DOHH2 (cell line): ENCODE data around the gene HOXA10.

ENCODE experiments used
- H3F3A ChIP-seq: fragments of 200-600 bp; sonication (generic), shearing (Covaris generic); 2 replicates; pipeline ENCODE4 v1.6.0; 2016; ENCODE audit warnings: antibody characterized with exemption, mild to moderate bottlenecking; ENCODE audit not compliant: control insufficient read depth, insufficient read depth
- H3K27ac ChIP-seq: fragments of 200-600 bp; sonication (generic); 2 replicates; pipeline ENCODE4 v1.5.1; 2014; ENCODE audit warnings: low read depth, mild to moderate bottlenecking, low read length, moderate library complexity
- H3K27me3 ChIP-seq: fragments of 200-600 bp; sonication (generic); 2 replicates; pipeline ENCODE4 v1.6.1; 2014; ENCODE audit warnings: mild to moderate bottlenecking, low read length, mixed read lengths; ENCODE audit not compliant: control insufficient read depth
- H3K36me3 ChIP-seq: fragments of 200-600 bp; sonication (generic); 2 replicates; pipeline ENCODE4 v1.6.1; 2014; ENCODE audit warnings: mild to moderate bottlenecking, low read length, moderate library complexity, mixed read lengths; ENCODE audit not compliant: control insufficient read depth
- H3K4me1 ChIP-seq: fragments of 200-600 bp; sonication (generic); 2 replicates; pipeline ENCODE4 v1.6.1; 2014; ENCODE audit warnings: mild to moderate bottlenecking, low read length, mixed read lengths; ENCODE audit not compliant: control insufficient read depth
- H3K4me2 ChIP-seq: fragments of 200-600 bp; sonication (generic); 2 replicates; pipeline ENCODE4 v1.6.0; 2014; ENCODE audit warnings: mild to moderate bottlenecking, low read length, moderate library complexity
- H3K4me3 ChIP-seq: fragments of 200-600 bp; sonication (generic); 2 replicates; pipeline ENCODE4 v1.5.1; 2014; ENCODE audit warnings: mild to moderate bottlenecking, low read length, mixed read lengths
- H3K79me2 ChIP-seq: fragments of 200-600 bp; sonication (generic); 2 replicates; pipeline ENCODE4 v1.6.1; 2014; ENCODE audit warnings: mild to moderate bottlenecking, low read length, mixed read lengths; ENCODE audit not compliant: control insufficient read depth
- H3K9me2 ChIP-seq: fragments of 200-600 bp; sonication (generic); replicated peaks from 2 replicates; pipeline ENCODE4 v1.6.1; 2014; ENCODE audit warnings: mild to moderate bottlenecking, low read length, mixed read lengths; ENCODE audit not compliant: control insufficient read depth
- H3K9me3 ChIP-seq: fragments of 200-600 bp; sonication (generic); 2 replicates; pipeline ENCODE4 v1.6.1; 2014; ENCODE audit warnings: antibody characterized with exemption, low read length, mixed read lengths; ENCODE audit not compliant: control insufficient read depth, insufficient read depth
- H4K20me1 ChIP-seq: fragments of 200-600 bp; sonication (generic); 2 replicates; pipeline ENCODE4 v1.6.0; 2014; ENCODE audit warnings: low read depth, mild to moderate bottlenecking, antibody characterized with exemption, low read length, moderate library complexity; ENCODE audit not compliant: control insufficient read depth, insufficient read depth
- CTCF ChIP-seq: fragments of 200-600 bp; sonication (generic); IDR thresholded peaks from one replicate; pipeline ENCODE4 v1.5.1; 2014; ENCODE audit warnings: antibody characterized with exemption, mild to moderate bottlenecking, low read depth, low read length; ENCODE audit not compliant: poor library complexity, severe bottlenecking
- EZH2phosphoT487 ChIP-seq: fragments of 200-600 bp; sonication (generic); IDR thresholded peaks from 2 replicates; pipeline ENCODE4 v1.6.1; 2017; ENCODE audit warnings: borderline replicate concordance, mild to moderate bottlenecking, antibody characterized with exemption, low read length, moderate library complexity, mixed read lengths

HOXA10 gene

GRCh38 chr7:27158436-27159265, 15.5 kb downstream of the HOXA10 start:
- H3K9me2 ChIP-seq, result no peaks in the 10 kb centered on the region
- H3K9me3 ChIP-seq, result no peaks in the 10 kb centered on the region
- H3K4me2 ChIP-seq, result no peak overlapping the region
- H4K20me1 ChIP-seq, result no peaks in the 10 kb centered on the region
- no peaks in the 10 kb centered on the region; the same call in 1 of the 2 replicates for H3F3A ChIP-seq
- H3K79me2 ChIP-seq, result no peaks in the 10 kb centered on the region
- H3K4me3 ChIP-seq, result no peak overlapping the region
- peaks cover 66% of the 10 kb centered on the region for H3K27me3 ChIP-seq
- H3K4me1 ChIP-seq, result peaks cover 24% of the 10 kb centered on the region
- H3K36me3 ChIP-seq, result no peaks in the 10 kb centered on the region
- TF ChIP-seq CTCF, result no peak
- TF ChIP-seq EZH2phosphoT487, result no peak
- H3K27ac ChIP-seq, result no peak overlapping the region

GRCh38 chr7:27157702-27158431, 16.3 kb downstream of the HOXA10 start:
- no peaks in the 10 kb centered on the region; the same call in 1 of the 2 replicates for H3F3A ChIP-seq
- TF ChIP-seq CTCF (no peak), EZH2phosphoT487 (0 out of 2 replicates have a peak, but pooled peaks have one; percentile 30)
- H3K9me2 ChIP-seq, result no peaks in the 10 kb centered on the region
- no peaks in the 10 kb centered on the region for H3K36me3 ChIP-seq
- no peak overlapping the region for H3K4me2 ChIP-seq
- peaks cover 24% of the 10 kb centered on the region for H3K4me1 ChIP-seq
- no peak overlapping the region for H3K4me3 ChIP-seq
- no peak overlapping the region for H3K27ac ChIP-seq
- no peaks in the 10 kb centered on the region for H4K20me1 ChIP-seq
- H3K9me3 ChIP-seq, result no peaks in the 10 kb centered on the region
- no peaks in the 10 kb centered on the region for H3K79me2 ChIP-seq
- peaks cover 71% of the 10 kb centered on the region for H3K27me3 ChIP-seq

- Histone ChIP-seq H4K20me1 (no peaks in the 10 kb centered on the region), H3K9me2 (no peaks in the 10 kb centered on the region), H3K4me1 (peaks cover 28% of the 10 kb centered on the region), H3K4me3 (no peak overlapping the region), H3K27me3 (peaks cover 78% of the 10 kb centered on the region), H3K4me2 (no peak overlapping the region), H3K9me3 (no peaks in the 10 kb centered on the region), H3K36me3 (no peaks in the 10 kb centered on the region), H3K79me2 (no peaks in the 10 kb centered on the region), H3K27ac (no peak overlapping the region), H3F3A (no peaks in the 10 kb centered on the region)
- TF ChIP-seq CTCF (no peak), EZH2phosphoT487 (no peak)
Measured at GRCh38 chr7:27156916-27157701, 17.0 kb downstream of the HOXA10 start.
